Stimulated activated CD4-positive, alpha-beta T cell treated with anti-CD3 and anti-CD28 coated beads, Interleukin-2, amount 100 ng/mL, for 24 hours (primary cell): ENCODE data around the gene TUBGCP6.
A peak's percentile ranks its signal among the peaks of the same experiment; 100 is the strongest.

Source experiments
- DNase-seq, 2 donors: peaks; one replicate each; pipeline ENCODE4 v3.0.0-alpha.2; 2020

Gene TUBGCP6

DNA sequence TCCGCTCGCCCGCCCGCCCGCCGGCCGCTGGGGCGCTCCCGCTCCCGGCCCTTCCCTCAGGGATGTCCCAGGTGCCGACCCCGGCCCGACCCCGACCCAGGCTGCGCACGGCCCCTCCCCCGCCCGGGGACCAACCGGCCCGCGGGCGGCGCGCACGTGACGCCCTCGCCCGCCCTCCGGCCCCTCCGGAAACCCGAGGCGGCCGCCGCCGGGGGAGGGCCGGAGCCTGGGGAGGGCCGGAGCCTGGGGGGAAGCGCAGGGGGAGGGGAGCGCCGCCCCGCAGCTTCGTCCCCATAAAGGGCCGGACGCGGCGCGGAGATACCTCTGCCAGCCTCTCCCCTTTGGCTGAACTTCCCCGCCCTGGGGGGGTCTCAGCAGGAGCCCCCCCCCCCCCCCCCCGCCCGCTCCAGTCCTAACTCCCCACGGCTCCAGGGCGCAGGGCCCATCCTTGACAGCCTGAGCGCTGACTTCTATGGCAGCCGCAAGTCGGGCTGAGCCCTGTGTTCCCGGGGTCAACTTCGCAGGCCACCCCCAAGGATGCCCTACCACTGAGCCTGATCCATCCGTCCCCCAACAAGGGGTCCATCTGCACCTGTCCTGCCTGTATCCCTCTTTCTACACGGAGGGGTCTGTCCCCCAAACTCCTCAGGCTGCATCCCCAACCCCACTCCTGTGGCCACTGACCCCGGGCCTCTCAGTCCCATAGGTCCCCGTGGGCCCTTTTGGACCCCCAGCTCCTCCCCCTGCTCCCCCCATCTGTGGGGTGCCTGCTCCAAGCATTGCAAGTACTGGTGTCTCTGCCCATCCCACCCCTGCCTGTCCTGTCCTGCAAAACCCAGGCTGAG is 17.0 kb upstream of the TUBGCP6 start, which contains the start of gene MAPK12:
Gene MAPK12, minus strand, starts transcription at position 69 of the 845 bp plus-strand sequence. CDS start 174 bp downstream, outside the sequence.
- DNase-seq: no peak

DNA sequence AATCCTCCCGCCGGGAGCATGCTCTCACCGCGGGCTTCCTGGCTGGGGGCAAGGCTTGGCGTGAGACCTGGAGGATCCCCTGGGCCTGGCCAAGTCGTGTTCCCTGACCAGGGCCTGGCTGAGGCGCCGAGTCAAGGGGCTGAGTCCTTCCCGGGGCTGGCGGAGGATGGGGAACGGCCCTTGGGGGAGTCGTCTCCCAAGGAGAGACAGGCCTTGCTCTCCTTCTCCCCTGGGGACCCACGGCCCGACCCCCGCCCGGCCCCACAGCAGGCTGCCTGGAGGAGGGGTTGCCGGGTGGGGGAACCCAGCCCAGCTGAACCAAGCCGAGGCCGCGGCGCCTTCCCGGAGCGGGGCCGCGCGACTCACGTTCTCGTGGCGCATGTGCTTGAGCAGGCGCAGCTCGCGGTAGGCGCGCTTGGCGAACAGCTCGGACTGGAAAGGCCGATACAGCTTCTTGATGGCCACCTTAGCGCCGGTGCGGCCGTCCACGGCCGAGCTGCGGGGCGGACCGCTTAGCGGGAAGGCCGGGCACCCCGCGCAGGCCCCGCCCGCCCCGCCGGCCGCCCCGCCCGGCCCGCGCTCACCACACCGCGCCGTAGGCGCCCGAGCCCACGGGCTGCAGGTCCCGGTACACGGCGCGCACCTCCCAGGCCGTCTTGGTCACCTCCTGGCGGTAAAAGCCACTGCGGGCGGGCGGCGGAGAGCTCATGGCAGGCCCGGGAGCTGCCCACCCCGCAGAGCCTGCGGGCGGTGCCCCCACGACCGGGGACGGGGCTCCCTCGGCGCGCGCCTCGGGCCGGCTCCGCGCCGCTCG is 16.2 kb upstream of the TUBGCP6 start:
- peak; percentile 43 to 59 for DNase-seq

DNA sequence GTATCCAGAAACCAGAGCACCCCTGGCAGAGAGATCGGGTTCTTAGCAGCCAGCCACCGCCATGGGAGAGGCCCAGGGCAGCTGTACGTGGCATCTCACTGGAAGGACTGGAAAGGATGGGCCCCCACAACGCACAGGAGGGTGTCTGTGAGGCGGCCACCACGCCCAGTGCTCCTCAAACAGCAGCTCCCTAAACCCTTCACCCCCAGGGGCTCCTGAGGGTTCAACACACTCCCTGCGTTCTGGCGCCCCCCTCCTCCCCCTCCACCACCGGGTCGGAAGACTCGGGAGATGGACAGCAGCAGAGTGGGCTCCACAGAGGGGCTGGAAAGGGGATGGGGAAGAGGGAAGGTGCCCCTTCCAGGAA is 15.6 kb upstream of the TUBGCP6 start:
- DNase-seq: no peak

DNA sequence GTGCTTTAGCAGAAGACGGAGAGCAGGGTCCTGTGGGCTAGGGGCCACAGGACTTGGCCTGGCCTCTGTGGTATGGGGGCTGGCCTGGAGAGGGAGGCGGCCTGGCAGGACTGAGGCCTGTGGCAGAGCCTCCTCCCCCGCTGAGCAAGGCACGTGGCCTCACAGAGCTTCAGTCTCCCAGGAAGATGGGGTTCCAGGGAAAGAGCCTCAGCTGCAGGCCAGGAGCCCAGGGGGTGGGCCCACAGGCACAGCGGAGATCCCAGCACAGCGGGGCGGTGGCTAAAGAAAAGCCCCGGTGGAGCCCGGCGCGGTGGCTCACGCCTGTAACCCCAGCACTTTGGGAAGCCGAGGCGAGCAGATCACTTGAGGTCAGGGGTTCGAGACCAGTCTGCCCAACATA is 14.5 kb upstream of the TUBGCP6 start:
- no peak for DNase-seq

DNA sequence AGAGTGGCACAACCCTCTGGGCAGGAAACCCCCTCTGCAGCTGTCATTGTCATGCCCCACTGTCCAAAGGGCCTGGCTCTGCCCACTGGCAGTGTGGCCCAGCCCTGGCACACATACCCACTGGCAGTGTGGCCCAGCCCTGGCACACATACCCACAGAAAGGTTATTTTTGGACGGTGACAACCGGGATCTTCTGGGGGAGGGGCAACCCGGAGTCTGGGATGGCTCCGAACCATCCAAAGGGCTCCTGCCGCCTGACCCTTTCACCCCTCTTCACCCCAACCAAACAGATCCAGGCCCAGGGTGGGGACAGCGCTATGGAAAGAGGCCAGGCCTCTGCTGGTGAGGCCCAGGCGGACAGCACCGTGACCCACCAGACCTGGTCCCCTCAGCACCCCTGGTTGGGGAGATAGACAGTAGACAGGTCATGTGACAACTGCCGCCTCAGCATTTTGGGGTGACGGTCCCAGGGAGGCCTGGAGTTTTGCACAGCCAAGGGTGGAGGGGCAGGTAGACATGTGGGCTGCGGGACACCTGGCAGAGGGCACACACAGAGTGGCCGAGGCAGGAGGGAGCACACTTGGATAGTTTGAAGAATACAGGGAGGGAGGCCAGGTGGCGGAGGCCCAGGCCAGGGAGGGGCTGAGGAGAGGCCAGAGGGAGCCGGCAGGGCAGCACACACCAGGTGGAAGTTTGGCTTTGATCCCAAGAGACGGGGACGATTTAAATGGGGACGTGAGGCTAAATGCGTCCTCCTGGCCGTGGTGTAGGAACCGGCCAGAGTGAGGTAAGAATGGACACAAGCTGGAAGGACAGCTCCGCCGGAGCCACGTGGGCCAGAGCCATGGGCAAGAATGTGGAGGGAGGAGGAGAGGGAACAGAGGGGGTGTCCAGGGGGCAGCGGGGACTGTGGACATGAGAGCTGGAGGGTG is 13.8 kb upstream of the TUBGCP6 start:
- no peak for DNase-seq

DNA sequence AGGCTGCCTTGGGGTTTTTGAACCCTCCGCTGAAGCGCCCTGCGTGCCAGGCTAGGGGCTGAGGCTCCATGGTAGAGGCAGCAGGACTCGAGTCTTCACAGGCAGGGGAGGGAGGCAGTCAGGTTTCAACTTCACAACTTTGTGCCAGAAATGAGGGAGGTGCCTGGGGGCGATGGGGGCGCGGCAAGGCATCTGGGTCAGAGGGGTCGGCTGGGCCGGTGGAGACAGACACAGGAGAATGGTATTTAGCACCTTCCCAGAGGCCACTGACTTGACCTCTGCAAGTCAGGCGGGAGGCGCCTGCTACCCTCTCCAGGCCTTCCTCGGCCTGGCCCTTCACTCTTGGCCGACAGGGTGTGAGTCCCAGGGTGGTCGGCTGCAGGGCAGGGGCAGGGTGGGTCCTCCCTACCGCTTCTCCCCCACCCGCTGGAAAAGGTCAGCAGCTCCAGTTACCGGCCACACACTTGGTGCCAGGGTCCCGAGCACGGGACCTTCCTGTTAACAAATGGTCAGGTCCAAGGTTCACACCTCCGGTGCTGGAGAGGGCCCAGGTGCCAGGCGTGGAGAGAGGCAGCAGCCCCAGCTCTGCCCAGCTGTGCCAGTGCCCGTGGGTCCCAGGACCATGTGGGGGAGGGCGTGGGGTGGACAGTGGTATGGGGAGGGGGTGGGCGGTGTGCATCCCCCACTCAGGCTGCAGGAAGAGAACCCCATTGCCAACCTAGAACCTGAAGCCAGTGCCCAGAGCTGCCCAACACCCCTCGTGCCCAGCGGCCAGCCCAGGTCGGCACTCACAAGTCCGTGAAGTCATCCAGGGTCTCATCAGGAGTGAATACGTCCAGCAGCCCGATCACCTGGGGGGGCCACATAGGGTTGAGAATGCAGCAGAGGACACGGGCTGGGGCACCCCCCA is 12.9 kb upstream of the TUBGCP6 start:
- DNase-seq: no peak

DNA sequence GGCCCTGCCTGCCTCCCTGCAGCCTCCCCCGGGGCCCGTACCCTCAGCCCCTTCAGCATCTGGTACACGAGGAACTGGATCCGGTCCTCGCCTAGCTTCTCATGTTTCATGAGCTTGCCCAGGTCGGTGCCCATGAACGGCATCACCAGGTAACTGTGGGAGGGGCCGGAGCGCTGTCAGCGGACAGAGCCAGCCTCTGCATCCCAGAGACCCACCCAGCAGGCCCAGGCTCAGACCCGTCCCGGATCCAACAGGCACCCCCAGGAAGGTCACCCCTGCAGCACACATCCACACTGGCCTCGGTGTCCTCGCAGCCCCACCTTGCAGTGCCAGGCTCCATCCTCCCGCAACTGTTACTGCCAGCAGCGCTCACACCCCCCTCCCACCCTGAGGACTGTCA is 12.2 kb upstream of the TUBGCP6 start:
- no peak for DNase-seq

DNA sequence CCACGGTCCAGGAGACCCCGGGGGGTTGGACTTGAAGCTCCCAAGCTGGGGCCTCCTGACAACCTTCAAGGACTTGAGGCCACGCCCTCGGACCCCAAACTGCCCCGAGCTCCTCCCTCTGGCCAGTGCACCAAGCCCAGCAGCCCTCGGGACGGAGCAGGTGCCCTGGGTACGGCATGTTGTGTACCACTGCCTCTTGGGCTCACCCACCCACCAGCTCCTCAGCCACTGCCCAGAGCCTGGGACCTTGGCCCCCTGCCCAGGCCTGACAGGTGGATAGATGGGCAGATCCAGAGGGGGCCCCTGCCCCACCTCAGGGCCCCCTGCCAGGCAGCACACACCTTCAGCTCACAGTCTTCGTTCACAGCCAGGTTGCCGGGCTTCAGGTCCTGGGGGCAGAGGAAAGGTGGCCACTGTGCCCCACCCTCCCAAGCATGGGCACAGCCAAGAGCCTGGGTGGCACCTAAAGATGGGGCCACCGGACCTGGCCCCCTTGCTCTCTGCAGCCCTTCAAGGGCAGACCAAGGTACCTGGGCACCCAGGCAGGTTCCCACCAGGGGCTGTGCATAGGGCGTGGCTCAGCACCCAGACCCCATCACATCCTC is 11.5 kb upstream of the TUBGCP6 start:
- no peak for DNase-seq

DNA sequence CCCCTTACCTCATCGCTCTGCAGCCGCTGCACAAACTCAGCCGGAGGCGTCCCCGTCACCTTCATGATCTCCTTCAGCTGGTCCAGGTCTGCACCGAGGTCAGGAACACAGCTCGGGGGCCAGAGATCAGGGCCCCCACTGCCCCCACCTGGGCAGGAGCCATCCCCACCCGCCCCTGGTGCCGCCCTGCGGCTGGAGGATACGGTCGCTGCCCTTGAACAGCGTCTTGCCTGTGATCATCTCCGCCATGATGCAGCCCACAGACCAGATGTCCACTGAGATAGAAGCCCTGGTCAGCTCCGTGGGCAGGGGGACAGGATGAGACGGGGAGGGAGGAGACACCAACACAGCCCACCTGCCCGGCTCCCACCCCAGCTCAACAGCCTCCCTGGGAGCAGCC is 10.8 kb upstream of the TUBGCP6 start:
- DNase-seq: no peak

DNA sequence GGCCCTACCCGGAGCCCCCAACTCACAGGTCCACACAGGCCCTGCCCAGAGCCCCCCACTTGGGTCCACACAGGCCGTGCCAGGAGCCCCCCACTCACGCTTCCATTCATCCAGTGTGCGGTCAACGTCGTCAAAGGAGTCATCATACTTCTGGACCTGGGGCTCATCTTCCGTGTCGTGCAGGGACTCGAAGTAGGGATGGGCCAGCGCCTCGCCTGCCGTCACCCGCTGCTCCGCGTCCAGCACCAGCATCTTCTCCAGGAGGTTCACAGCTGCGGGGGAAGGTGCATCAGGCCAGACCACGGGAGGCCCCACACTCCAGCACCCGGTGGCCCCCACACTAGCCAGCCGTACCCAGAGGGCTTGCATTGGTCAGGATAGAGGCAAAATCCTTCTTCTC is 10.3 kb upstream of the TUBGCP6 start:
- DNase-seq: no peak

DNA sequence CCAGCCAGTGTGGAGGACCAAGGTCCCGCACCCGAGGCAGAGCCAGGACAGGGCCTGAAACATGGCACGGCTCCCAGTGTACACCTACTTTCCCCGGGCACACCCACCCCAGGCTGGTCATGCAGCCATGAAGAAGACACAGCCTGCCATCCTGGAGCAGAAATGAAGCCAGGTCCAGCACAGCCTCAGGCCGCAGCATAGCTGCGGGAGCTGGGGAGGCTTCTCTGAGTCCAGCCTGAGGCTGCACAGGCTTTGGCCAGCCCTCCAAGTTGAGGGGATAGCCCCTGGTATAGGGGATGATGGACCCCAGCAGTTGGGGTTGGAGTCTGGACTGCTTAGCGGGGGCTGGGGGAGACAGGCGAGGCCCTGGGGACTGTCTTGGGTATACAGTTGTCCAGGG is 9.1 kb upstream of the TUBGCP6 start:
- DNase-seq: no peak

DNA sequence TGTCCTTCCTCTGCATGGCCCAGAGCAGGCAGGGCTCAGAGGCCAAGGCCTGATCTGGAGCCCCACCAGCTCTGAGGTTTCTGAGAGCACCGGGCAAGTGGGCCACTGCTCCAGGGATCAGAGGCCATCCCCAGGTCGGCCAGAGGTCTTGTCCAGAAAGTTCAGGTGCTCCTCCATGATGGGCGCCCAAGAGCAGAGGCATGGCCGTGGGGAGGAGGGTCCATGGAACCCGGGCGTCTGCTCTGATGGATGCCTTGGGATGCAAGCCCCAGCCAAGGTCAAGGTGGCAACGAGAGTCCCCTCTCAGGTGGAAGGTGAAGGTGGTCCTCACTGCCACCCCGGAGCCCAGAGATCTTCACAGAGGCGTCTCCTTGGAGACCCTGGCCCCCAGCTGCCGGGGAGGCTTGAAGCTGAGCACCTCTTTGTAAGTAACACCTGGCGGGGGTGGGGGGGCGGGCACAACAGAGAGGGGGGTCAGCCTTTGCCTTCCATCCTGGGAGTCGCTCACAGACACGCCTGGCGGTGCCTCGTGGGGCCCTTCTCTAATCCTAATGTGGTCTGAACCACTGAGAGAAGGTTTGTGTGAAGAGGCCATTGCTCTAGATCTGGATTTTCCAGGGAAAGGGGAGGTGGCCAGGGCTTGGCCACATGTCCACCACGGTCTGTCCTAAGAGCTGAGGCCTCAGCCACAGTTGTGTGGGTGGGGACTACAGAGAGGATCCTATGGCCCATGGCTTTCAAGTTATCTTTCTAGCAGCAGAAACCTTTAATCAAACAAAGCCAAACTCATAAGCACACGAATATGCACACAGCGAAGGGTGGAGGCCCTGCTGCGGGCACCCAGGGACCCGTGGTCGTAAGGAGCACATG is 8.5 kb upstream of the TUBGCP6 start:
- DNase-seq: no peak

DNA sequence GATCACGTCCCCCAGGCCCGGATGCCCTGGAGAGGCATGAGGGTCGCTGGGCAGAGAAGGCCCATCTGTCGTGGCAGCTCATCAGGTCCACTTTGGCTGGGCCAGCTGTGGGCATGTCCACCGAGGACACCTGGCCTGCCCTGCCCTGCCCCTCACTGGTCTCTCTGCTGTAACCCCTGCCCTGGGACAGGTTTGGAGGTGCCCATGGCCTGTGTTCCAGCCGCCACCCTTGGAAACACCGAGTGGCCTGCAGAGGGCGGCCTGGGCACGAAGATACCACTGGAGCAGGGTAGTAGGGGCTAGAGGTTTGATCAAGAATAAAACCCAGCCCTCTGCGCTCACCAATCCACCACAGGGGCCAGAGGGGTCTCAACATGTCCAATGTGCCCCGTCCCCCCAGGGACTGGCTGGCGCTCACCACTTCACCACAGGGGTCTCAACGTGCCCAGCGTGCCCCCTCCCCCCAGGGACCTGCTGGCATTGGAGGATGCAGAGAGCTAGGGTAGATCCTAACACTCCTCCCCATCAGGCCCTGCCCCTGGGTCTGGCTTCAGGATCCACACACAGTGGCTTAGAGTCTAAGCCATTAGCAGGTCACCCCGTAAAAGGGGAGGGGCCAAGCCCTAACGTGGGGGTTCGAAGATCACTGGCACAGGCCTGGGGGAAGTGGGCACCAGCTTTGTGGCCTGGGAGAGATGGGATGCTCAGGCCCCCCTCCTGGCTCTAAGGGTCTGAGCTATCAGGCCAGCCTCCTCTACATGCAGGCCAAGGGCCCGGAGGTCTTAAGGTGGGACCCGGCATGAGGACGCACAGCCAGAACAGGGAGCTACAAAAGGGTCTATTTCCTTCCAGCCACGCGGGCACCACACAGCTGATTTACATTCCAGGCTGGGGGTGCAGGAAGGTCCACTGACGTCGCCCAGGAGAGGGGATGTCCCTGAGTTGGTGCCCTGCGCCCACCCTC is 7.5 kb upstream of the TUBGCP6 start:
- DNase-seq: peak; percentile 73 to 76

DNA sequence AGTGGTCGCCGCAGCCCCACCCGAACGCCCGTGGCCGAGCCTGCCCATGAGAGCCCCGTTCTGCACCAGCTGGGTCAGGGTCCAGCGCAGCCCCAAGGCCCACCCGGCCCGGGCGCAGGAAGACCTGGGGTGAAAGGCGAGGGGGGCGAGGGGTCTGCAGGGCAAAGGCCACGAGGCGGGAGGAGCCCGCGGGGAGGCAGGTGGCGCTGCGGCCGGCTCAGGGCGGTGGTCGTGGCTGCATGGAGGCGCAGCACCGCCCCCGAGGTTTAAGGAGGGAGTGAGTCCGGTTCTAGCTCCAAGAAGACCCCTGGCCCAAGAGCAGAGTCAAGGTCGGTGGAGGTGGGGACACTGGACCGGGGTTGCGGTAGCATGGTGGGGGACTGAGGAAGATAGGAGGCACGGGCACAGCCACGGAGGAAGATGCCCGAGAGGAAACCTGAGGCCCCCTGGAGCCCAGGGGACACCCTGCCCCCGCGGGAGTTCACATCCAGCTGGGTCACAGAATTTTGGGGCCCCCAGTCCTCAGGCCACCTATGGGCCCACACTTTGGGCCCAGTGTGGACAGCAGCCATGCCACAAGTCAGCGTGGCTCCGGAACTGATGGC is 6.8 kb upstream of the TUBGCP6 start:
- DNase-seq: no peak

DNA sequence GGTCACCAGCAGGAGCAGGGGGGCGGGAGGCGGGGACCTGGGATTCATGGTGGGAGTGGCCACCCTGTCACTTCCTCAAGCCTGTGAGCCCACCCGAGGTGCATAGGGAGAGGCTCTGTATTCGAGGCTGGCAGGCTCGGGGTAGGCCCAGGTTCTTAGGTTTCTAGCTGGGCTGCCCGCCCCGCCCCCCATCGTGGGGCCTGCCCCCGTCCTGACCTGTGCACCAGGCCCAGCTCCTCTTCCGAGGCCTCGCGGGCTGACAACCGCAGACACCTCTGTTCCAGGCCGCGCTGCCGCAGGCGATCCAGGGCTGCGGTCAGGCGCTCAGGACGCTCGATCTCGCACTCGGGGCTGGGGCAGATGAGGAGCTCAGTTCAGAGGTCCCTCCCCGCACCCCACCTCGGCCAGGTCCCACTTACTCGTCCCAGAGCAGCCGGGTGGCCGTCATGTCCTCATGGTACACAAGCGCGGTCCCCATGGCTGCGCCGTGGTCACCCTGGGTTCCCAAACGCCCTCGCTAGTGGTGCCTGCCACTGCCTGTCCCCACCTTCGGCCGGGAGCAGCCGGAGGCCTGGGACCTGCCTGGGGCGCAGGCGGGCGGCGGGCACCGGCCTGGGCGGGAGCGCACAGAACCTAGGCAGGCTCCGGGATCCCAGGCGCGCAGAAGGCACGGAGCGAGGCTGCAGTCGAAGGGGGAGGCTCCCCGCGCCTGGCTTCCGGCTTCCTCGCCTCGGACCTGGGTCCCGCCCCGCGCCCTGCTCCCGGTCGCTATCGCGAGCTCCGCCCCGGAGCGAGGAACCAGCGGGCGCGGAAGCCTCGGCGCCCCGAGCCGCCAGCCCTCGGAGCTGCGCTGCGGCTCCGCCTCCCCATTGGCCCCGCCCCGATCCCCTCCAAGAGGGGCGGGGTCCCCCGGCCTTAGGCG is 6.0 kb upstream of the TUBGCP6 start, which contains the start of gene HDAC10:
Gene HDAC10, minus strand, starts transcription at position 711 of the 922 bp plus-strand sequence. Its CDS starts 233 bp downstream, at position 478.
- DNase-seq: peak; percentile 83 to 90

DNA sequence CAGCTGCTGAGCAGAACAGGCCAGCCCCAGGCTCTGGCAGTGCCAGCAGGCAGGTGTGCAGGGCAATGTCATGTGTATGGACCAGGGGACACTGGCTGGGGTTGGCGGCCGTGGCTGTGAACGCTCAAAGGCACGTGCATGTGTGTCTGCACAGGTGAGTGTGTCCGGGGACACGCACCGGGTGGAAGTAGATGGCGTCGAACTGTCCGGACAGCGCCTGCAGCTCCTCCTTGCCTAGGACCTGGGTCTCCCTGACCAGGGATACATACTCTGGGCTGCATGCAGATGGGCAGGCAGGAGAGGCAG is 5.4 kb upstream of the TUBGCP6 start:
- DNase-seq: no peak
